Astrocyte (in vitro differentiated cells and primary cell): ENCODE measurements around the gene NFATC1.

ENCODE experiments used
- CTCF ChIP-seq: IDR thresholded peaks from 2 replicates; pipeline ENCODE4 v1.5.1; 2011; ENCODE audit warnings: low read depth, mild to moderate bottlenecking, inconsistent platforms, low read length, moderate library complexity; ENCODE audit not compliant: insufficient read depth
- EZH2 ChIP-seq: IDR thresholded peaks from 2 replicates; pipeline ENCODE4 v1.6.1; 2012; ENCODE audit warnings: mild to moderate bottlenecking, low read length, inconsistent platforms; ENCODE audit not compliant: insufficient read depth

- TF ChIP-seq CTCF (no peak), EZH2 (no peak)
These were observed 136.7 kb downstream of the NFATC1 start for GRCh38 chr18:79532313-79533007.
